ENCODE results near the gene APOD.
"Not testable (repeated sequence)": the region's sequence is repeated elsewhere in the genome, so short reads cannot be mapped to it uniquely, and the experiment has no call there.

APOD gene

GRCh38 chr3:195617784-195618659 lies 34.3 kb upstream of the APOD start:
- peak; percentile 44 for DNase-seq

- DNase-seq, result not testable (repeated sequence)
These were observed 33.4 kb upstream of the APOD start for GRCh38 chr3:195617134-195617533.

- no peak for DNase-seq
These were observed 32.9 kb upstream of the APOD start for GRCh38 chr3:195616681-195617080.

GRCh38 chr3:195615952-195616537 lies 32.3 kb upstream of the APOD start:
- not testable (repeated sequence) for DNase-seq

- not testable (repeated sequence) for DNase-seq
These were observed 31.1 kb upstream of the APOD start for GRCh38 chr3:195614672-195615504.

GRCh38 chr3:195613468-195614069 lies 29.8 kb upstream of the APOD start:
- DNase-seq, result no peak

GRCh38 chr3:195612075-195612800 lies 28.5 kb upstream of the APOD start:
- DNase-seq, result no peak

GRCh38 chr3:195609229-195609628 lies 25.5 kb upstream of the APOD start:
- DNase-seq, result no peak

GRCh38 chr3:195601785-195602184 lies 18.0 kb upstream of the APOD start:
- not testable (repeated sequence) for DNase-seq

GRCh38 chr3:195601382-195601781 lies 17.6 kb upstream of the APOD start:
- DNase-seq, result no peak

- not testable (repeated sequence) for DNase-seq
These were observed 16.2 kb upstream of the APOD start for GRCh38 chr3:195599926-195600325.

GRCh38 chr3:195599516-195599915 lies 15.8 kb upstream of the APOD start:
- DNase-seq, result not testable (repeated sequence)

GRCh38 chr3:195597848-195598247 lies 14.1 kb upstream of the APOD start:
- no peak for DNase-seq

- DNase-seq, result no peak
These were observed 13.5 kb upstream of the APOD start for GRCh38 chr3:195597229-195597628.

- no peak for DNase-seq
These were observed 13.0 kb upstream of the APOD start for GRCh38 chr3:195596765-195597171.

- no peak for DNase-seq
These were observed 12.2 kb upstream of the APOD start for GRCh38 chr3:195595785-195596531.

GRCh38 chr3:195591852-195592251 lies 8.1 kb upstream of the APOD start:
- no peak for DNase-seq

GRCh38 chr3:195591220-195591619 lies 7.5 kb upstream of the APOD start:
- DNase-seq, result no peak

GRCh38 chr3:195590381-195590780 lies 6.6 kb upstream of the APOD start:
- not testable (repeated sequence) for DNase-seq

- DNase-seq, result not testable (repeated sequence)
These were observed 6.1 kb upstream of the APOD start for GRCh38 chr3:195589796-195590195.

- peak; percentile 35 for DNase-seq
These were observed 4.1 kb upstream of the APOD start for GRCh38 chr3:195587824-195588223.
